GM18519 (cell line): Measurements from ENCODE around the gene CXCL14.

Experiments
- ATAC-seq: cut with Tn5 transposase; IDR thresholded peaks from one replicate; pipeline ENCODE4 v1.9.1; 2021; ENCODE audit warnings: mild to moderate bottlenecking, moderate library complexity; ENCODE audit not compliant: unreplicated experiment, low FRiP score

The CXCL14 gene

GRCh38 chr5:135570453-135570764 is 8.4 kb downstream of the CXCL14 start:
- no peak for ATAC-seq

- no peak for ATAC-seq
Observed at GRCh38 chr5:135569755-135570452, 8.9 kb downstream of the CXCL14 start.

GRCh38 chr5:135568923-135569360 is 9.8 kb downstream of the CXCL14 start:
- ATAC-seq, result no peak

- ATAC-seq, result no peak
Observed at GRCh38 chr5:135568246-135568645, 10.5 kb downstream of the CXCL14 start.

GRCh38 chr5:135567661-135568060 is 11.1 kb downstream of the CXCL14 start:
- ATAC-seq, result no peak

GRCh38 chr5:135566422-135567400 is 12.1 kb downstream of the CXCL14 start:
- ATAC-seq, result no peak

- no peak for ATAC-seq
Observed at GRCh38 chr5:135565725-135566421, 12.9 kb downstream of the CXCL14 start.

GRCh38 chr5:135565266-135565665 is 13.5 kb downstream of the CXCL14 start:
- ATAC-seq, result no peak

GRCh38 chr5:135564331-135564730 is 14.5 kb downstream of the CXCL14 start:
- ATAC-seq, result no peak

GRCh38 chr5:135561266-135561665 is 17.5 kb downstream of the CXCL14 start:
- no peak for ATAC-seq

- ATAC-seq, result peak; percentile 91
Observed at GRCh38 chr5:135560858-135561257, 17.9 kb downstream of the CXCL14 start.

GRCh38 chr5:135559354-135559753 is 19.4 kb downstream of the CXCL14 start:
- no peak for ATAC-seq

GRCh38 chr5:135557076-135557838 is 21.5 kb downstream of the CXCL14 start:
- ATAC-seq, result no peak

GRCh38 chr5:135556620-135557019 is 22.2 kb downstream of the CXCL14 start:
- ATAC-seq, result no peak

GRCh38 chr5:135555530-135555929 is 23.3 kb downstream of the CXCL14 start:
- ATAC-seq, result no peak

- no peak for ATAC-seq
Observed at GRCh38 chr5:135553688-135554462, 24.9 kb downstream of the CXCL14 start.

GRCh38 chr5:135551593-135552447 is 27.0 kb downstream of the CXCL14 start:
- no peak for ATAC-seq

GRCh38 chr5:135549413-135549812 is 29.4 kb downstream of the CXCL14 start:
- ATAC-seq, result no peak
